MCF 10A (cell line): ENCODE measurements around the gene SVOPL. TPM values are rescaled to one million over a fixed set of nuclear protein-coding genes. Genes with fewer than 3 reads are reported as not detected.
"Not testable (repeated sequence)": the region's sequence is repeated elsewhere in the genome, so short reads cannot be mapped to it uniquely, and the experiment has no call there.

Source experiments
- BruUV-seq: library from RNA; stranded (reverse); fragments of 400-500 nt; replicated peaks from 2 replicates; lab custom pipeline; 2021; lab: Mats Ljungman, UMichigan
- CTCF ChIA-PET: fragments of 300-600 bp; sonication (Branson Sonifier 250); formaldehyde crosslinking; extraction: SDS; loops from one replicate; lab custom pipeline; 2021; ENCODE audit warnings: antibody characterized with exemption, inconsistent platforms; lab: Yijun Ruan, JAX
- POLR2A ChIA-PET: fragments of 300-600, 350-650 bp; sonication (Branson Sonifier 250); formaldehyde crosslinking; extraction: SDS; loops from one replicate; lab custom pipeline; 2020; ENCODE audit warnings: antibody characterized with exemption, inconsistent platforms; lab: Yijun Ruan, JAX
- DNase-seq: peaks from one replicate; pipeline ENCODE4 v3.0.0-alpha.2; 2018; ENCODE audit not compliant: unreplicated experiment
- H3K27ac Mint-ChIP-seq: one replicate; pipeline ENCODE4 v1.8.0; 2022; ENCODE audit warnings: mild to moderate bottlenecking, low read depth, mixed read lengths; ENCODE audit not compliant: unreplicated experiment
- H3K27me3 Mint-ChIP-seq: one replicate; pipeline ENCODE4 v1.8.0; 2022; ENCODE audit warnings: mixed read lengths; ENCODE audit not compliant: insufficient read depth, unreplicated experiment
- H3K36me3 Mint-ChIP-seq: one replicate; pipeline ENCODE4 v1.8.0; 2022; ENCODE audit warnings: mild to moderate bottlenecking, moderate library complexity, mixed read lengths; ENCODE audit not compliant: insufficient read depth, unreplicated experiment
- H3K4me1 Mint-ChIP-seq: one replicate; pipeline ENCODE4 v1.8.0; 2022; ENCODE audit warnings: mixed read lengths; ENCODE audit not compliant: insufficient read depth, unreplicated experiment
- H3K4me3 Mint-ChIP-seq: one replicate; pipeline ENCODE4 v1.8.0; 2022; ENCODE audit warnings: mild to moderate bottlenecking, moderate library complexity, mixed read lengths; ENCODE audit not compliant: unreplicated experiment
- H3K9me3 Mint-ChIP-seq: one replicate; pipeline ENCODE4 v1.8.0; 2022; ENCODE audit warnings: mixed read lengths; ENCODE audit not compliant: unreplicated experiment
- intact Hi-C: fragments of 100-400 bp; cut with micrococcal nuclease; formaldehyde crosslinking; loops from 2 replicates; pipeline ENCODE4 v1.14.1; 2022
- total RNA-seq: library from RNA; stranded (reverse); gene quantifications from 2 replicates; pipeline ENCODE4 v1.2.3, GENCODE V29; 2022
- TF ChIP-seq, protein P1 (sequence below): fragments of 200-600 bp; IDR thresholded peaks from one replicate; pipeline ENCODE4 v1.8.0; 2022; ENCODE audit warnings: antibody characterized with exemption, mild to moderate bottlenecking; ENCODE audit not compliant: unreplicated experiment

The SVOPL gene
- total RNA-seq, 1 experiment from 2014 or later = not detected

DNA sequence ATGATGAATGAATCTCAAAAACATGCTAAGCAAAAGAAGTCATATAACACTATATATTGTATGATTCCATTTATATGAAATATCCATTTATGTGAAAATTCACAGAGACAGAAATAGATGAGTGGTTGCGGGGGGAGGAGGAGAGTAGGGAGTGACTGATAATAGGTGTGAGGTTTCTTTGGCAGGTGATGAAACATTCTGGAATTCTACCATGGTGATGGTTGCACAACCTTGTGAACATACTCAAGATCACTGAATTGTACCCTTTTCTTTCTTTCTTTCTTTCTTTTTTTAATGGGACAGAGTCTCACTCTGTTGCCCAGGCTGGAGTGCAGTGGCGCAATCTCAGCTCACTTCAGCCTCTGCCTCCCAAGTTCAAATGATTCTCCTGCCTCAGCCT is 10.7 kb downstream of the SVOPL start:
- Mint-ChIP-seq H3K36me3 (no peaks in the 10 kb centered on the region), H3K4me1 (peaks cover 8% of the 10 kb centered on the region), H3K27ac (no peak overlapping the region), H3K4me3 (no peak overlapping the region), H3K27me3 (no peaks in the 10 kb centered on the region), H3K9me3 (no peaks in the 10 kb centered on the region)
- ChIA-PET POLR2A (no interaction called here), CTCF (no interaction called here)
- BruUV-seq = no TSS peak
- DNase-seq = peak; percentile 23
- TF ChIP-seq, protein P1, sequence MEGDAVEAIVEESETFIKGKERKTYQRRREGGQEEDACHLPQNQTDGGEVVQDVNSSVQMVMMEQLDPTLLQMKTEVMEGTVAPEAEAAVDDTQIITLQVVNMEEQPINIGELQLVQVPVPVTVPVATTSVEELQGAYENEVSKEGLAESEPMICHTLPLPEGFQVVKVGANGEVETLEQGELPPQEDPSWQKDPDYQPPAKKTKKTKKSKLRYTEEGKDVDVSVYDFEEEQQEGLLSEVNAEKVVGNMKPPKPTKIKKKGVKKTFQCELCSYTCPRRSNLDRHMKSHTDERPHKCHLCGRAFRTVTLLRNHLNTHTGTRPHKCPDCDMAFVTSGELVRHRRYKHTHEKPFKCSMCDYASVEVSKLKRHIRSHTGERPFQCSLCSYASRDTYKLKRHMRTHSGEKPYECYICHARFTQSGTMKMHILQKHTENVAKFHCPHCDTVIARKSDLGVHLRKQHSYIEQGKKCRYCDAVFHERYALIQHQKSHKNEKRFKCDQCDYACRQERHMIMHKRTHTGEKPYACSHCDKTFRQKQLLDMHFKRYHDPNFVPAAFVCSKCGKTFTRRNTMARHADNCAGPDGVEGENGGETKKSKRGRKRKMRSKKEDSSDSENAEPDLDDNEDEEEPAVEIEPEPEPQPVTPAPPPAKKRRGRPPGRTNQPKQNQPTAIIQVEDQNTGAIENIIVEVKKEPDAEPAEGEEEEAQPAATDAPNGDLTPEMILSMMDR = no peak
- intact Hi-C loops = no loop called here

DNA sequence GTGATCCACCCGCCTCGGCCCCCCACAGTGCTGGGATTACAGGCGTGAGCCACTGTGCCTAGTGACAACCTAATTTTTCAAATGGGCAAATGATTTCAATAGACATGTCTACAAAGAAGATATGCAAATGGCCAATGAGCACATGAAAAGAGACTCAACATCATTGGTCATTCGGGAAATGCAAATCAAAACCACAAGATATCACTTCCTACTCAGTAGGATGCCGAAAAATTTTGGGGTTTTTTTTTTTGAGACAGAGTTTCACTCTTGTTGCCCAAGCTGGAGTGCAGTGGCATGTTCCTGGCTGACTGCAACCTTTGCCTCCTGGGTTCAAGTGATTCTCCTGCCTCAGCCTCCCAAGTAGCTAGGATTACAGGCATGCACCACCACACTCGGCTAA is 13.1 kb downstream of the SVOPL start:
- H3K27ac Mint-ChIP-seq, CTCF ChIA-PET, H3K4me3 Mint-ChIP-seq, POLR2A ChIA-PET, H3K4me1 Mint-ChIP-seq, H3K9me3 Mint-ChIP-seq, BruUV-seq, intact Hi-C loops, H3K36me3 Mint-ChIP-seq, H3K27me3 Mint-ChIP-seq, DNase-seq: not testable (repeated sequence)

DNA sequence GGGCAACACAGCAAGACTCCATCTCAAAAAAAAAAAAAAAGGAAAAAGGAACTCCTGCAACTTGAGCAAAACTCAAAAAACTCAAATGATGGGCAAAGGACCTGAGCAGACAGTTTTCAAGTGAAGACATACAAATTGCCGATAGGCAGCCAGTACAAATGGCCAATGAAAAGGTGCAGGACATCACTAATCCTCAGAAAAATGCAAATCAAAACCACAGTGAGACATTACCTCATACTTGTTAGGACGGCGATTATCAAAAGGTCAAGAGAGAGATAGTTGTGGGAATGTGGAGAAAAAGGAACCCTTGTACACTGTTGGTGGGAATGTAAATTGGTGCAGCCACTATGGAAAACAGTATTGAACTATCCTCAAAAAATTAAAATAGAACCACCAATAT is 16.8 kb downstream of the SVOPL start:
- Mint-ChIP-seq H3K4me1 (no peaks in the 10 kb centered on the region), H3K9me3 (no peaks in the 10 kb centered on the region), H3K27ac (no peak overlapping the region), H3K4me3 (no peak overlapping the region), H3K27me3 (no peaks in the 10 kb centered on the region), H3K36me3 (peaks cover 6% of the 10 kb centered on the region)
- TF ChIP-seq, protein P1 = no peak
- BruUV-seq = no TSS peak
- no peak for DNase-seq
- POLR2A ChIA-PET = no interaction called here
- CTCF ChIA-PET = no interaction called here
- intact Hi-C loops = no loop called here

DNA sequence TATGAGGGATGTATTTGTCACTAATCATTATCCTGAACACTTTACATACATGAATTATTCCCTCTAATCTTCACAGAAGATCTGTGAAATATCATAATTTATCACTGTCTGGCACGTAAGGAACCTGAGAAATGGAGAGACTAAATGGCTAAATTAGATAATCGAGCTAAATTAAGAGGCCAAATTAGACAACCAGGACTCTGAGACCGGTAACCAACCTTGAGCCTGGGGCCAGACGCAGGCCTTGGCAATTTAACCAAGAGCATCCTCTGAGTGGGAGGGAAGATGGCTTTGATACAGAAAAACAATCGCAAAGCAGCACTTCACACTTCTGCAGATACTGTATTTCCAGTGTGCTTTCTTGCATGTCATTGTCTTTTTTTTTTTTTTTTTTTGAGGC is 21.4 kb downstream of the SVOPL start:
- POLR2A ChIA-PET = no interaction called here
- Mint-ChIP-seq H3K27ac (no peak overlapping the region), H3K27me3 (no peaks in the 10 kb centered on the region), H3K36me3 (peaks cover 6% of the 10 kb centered on the region), H3K4me3 (no peak overlapping the region), H3K4me1 (no peaks in the 10 kb centered on the region), H3K9me3 (no peaks in the 10 kb centered on the region)
- CTCF ChIA-PET = no interaction called here
- DNase-seq = no peak
- intact Hi-C loops = no loop called here
- TF ChIP-seq, protein P1 = no peak
- no TSS peak for BruUV-seq

DNA sequence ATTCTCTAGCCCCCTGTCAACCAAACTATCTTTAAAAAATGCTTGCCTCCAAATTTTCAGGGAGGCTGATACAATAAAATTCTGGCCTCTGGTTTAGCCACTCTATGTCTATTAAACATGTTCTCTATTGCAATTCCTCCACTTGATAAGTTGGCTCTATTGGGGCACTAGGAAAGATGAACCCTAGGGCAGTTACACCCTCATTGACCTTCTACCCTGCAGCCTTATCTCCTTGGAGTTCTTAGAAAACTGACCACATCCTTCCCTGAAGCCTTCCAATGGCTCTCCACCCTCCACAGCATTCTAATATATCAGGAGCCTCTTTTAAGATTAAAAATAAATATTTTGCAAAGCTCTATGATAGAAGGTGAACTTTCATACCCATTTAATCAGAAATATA is 30.6 kb downstream of the SVOPL start:
- peaks cover 4% of the 10 kb centered on the region for H3K4me1 Mint-ChIP-seq
- H3K4me3 Mint-ChIP-seq = no peak overlapping the region
- H3K27ac Mint-ChIP-seq = no peak overlapping the region
- intact Hi-C loops = no loop called here
- POLR2A ChIA-PET = interaction anchor here (0.6 kb wide), 1 partner anchor 202 kb away, joined by 4 read pairs; no protein-coding TSS in a partner anchor
- TF ChIP-seq, protein P1 = no peak
- no TSS peak for BruUV-seq
- peaks cover 6% of the 10 kb centered on the region for H3K9me3 Mint-ChIP-seq
- no peak for DNase-seq
- CTCF ChIA-PET = interaction anchor here (0.6 kb wide), 1 partner anchor 273 kb away, joined by 6 read pairs; no protein-coding TSS in a partner anchor
- H3K27me3 Mint-ChIP-seq = peaks cover 12% of the 10 kb centered on the region
- no peaks in the 10 kb centered on the region for H3K36me3 Mint-ChIP-seq
